ENCODE results near the gene XPO6.

DNA sequence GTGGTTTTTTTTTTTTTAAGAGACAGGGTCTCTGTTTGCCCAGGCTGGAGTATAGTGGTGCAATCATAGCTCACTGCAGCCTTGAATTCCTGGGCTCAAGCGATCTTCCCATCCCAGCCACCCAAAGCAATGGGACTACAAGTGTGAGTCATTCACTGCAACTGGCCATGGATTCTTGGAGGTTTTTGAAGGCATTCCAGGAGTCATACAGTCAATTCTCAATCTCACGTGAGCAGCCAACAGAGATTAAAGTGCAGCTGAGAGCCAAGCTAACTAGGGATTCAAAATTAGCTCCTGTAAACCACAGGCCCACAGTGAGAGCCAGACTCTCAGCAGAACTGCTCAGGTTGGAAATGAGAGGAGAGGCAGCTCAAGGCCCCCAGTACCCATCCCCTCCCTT, 30.2 kb downstream of the XPO6 start:
- TF ChIP-seq ARNT (IDR thresholded peaks at IDR 0.05) (no peak), ZNF384 (IDR thresholded peaks at IDR 0.05) (no peak), FOXK2 (IDR thresholded peaks at IDR 0.05) (no peak), FOXM1 (IDR thresholded peaks at IDR 0.05; ENCODE audit: borderline replicate concordance) (no peak), FOXA1 (IDR thresholded peaks at IDR 0.05) (no peak), CTBP1 (IDR thresholded peaks at IDR 0.05; ENCODE audit: borderline replicate concordance) (no peak), SP1 (IDR thresholded peaks at IDR 0.05) (no peak)

Data from HEK293T (cell line).